HEK293 (cell line): ENCODE measurements around the gene SRSF9.
A peak's percentile ranks its signal among the peaks of the same experiment; 100 is the strongest.

Experiments
- BCL11A ChIP-seq: fragments of 450-650 bp; formaldehyde crosslinking; IDR thresholded peaks from 2 replicates; pipeline ENCODE4 v1.5.1; 2016; ENCODE audit warnings: low read depth, missing biosample characterization, missing genetic modification characterization
- BCL11B ChIP-seq: fragments of 450-650 bp; formaldehyde crosslinking; IDR thresholded peaks from 2 replicates; pipeline ENCODE4 v1.5.1; 2016; ENCODE audit warnings: low read depth, missing biosample characterization, missing genetic modification characterization
- EGR2 ChIP-seq: fragments of 450-650 bp; formaldehyde crosslinking; IDR thresholded peaks from 2 replicates; pipeline ENCODE4 v1.5.1; 2016; ENCODE audit warnings: low read depth, missing biosample characterization, missing genetic modification characterization
- KLF16 ChIP-seq: fragments of 450-650 bp; formaldehyde crosslinking; IDR thresholded peaks from 2 replicates; pipeline ENCODE4 v1.5.1; 2017; ENCODE audit warnings: missing biosample characterization, missing genetic modification characterization
- KLF8 ChIP-seq: fragments of 450-650 bp; formaldehyde crosslinking; IDR thresholded peaks from 2 replicates; pipeline ENCODE4 v1.5.1; 2016; ENCODE audit warnings: missing biosample characterization, missing genetic modification characterization
- SP2 ChIP-seq: fragments of 450-650 bp; formaldehyde crosslinking; IDR thresholded peaks from 2 replicates; pipeline ENCODE4 v1.5.1; 2016; ENCODE audit warnings: missing biosample characterization, missing genetic modification characterization
- TCF7L2 ChIP-seq: IDR thresholded peaks from 2 replicates; pipeline ENCODE4 v1.6.1; 2011; ENCODE audit warnings: low read depth, mild to moderate bottlenecking, inconsistent platforms, low read length, moderate library complexity, borderline replicate concordance
- YY2 ChIP-seq: fragments of 450-650 bp; formaldehyde crosslinking; IDR thresholded peaks from 2 replicates; pipeline ENCODE4 v1.5.1; 2016; ENCODE audit warnings: missing biosample characterization, missing genetic modification characterization
- ZIC2 ChIP-seq: fragments of 450-650 bp; formaldehyde crosslinking; IDR thresholded peaks from 2 replicates; pipeline ENCODE4 v1.5.1; 2016; ENCODE audit warnings: missing biosample characterization, missing genetic modification characterization
- ZNF24 ChIP-seq: fragments of 450-650 bp; formaldehyde crosslinking; IDR thresholded peaks from 2 replicates; pipeline ENCODE4 v1.5.1; 2016; ENCODE audit warnings: missing biosample characterization, missing genetic modification characterization
- ZNF324 ChIP-seq: fragments of 450-650 bp; formaldehyde crosslinking; IDR thresholded peaks from 2 replicates; pipeline ENCODE4 v1.5.1; 2016; ENCODE audit warnings: missing biosample characterization, missing genetic modification characterization
- ZNF391 ChIP-seq: fragments of 450-650 bp; formaldehyde crosslinking; IDR thresholded peaks from 2 replicates; pipeline ENCODE4 v1.5.1; 2016; ENCODE audit warnings: low read depth, missing biosample characterization, missing genetic modification characterization, borderline replicate concordance
- ZNF426 ChIP-seq: fragments of 450-650 bp; formaldehyde crosslinking; IDR thresholded peaks from 2 replicates; pipeline ENCODE4 v1.5.1; 2017; ENCODE audit warnings: missing biosample characterization, missing genetic modification characterization, mild to moderate bottlenecking, inconsistent platforms, moderate library complexity
- ZNF510 ChIP-seq: fragments of 450-650 bp; formaldehyde crosslinking; IDR thresholded peaks from 2 replicates; pipeline ENCODE4 v1.5.1; 2018; ENCODE audit warnings: mild to moderate bottlenecking, missing genetic modification characterization, missing biosample characterization; ENCODE audit not compliant: insufficient replicate concordance
- ZNF544 ChIP-seq: fragments of 450-650 bp; formaldehyde crosslinking; IDR thresholded peaks from 2 replicates; pipeline ENCODE4 v1.5.0; 2017; ENCODE audit warnings: missing biosample characterization, missing genetic modification characterization
- ZNF624 ChIP-seq: fragments of 450-650 bp; formaldehyde crosslinking; IDR thresholded peaks from 2 replicates; pipeline ENCODE4 v1.5.1; 2017; ENCODE audit warnings: missing biosample characterization, missing genetic modification characterization
- ZNF626 ChIP-seq: fragments of 450-650 bp; sonication (Bioruptor Pico); formaldehyde crosslinking; IDR thresholded peaks from 2 replicates; pipeline ENCODE4 v1.5.1; 2018; ENCODE audit warnings: missing biosample characterization, missing genetic modification characterization, inconsistent platforms
- ZNF707 ChIP-seq: fragments of 450-650 bp; formaldehyde crosslinking; IDR thresholded peaks from 2 replicates; pipeline ENCODE4 v1.5.1; 2016; ENCODE audit warnings: missing biosample characterization, missing genetic modification characterization
- ZNF791 ChIP-seq: fragments of 450-650 bp; formaldehyde crosslinking; IDR thresholded peaks from 2 replicates; pipeline ENCODE4 v1.5.1; 2016; ENCODE audit warnings: missing biosample characterization, missing genetic modification characterization
- ZSCAN4 ChIP-seq: fragments of 450-650 bp; formaldehyde crosslinking; IDR thresholded peaks from 2 replicates; pipeline ENCODE4 v1.5.1; 2017; ENCODE audit warnings: missing biosample characterization, missing genetic modification characterization
- TF ChIP-seq, protein P1 (sequence below): fragments of 450-650 bp; formaldehyde crosslinking; IDR thresholded peaks from 2 replicates; pipeline ENCODE4 v1.5.1; 2016; ENCODE audit warnings: missing biosample characterization, missing genetic modification characterization
- TF ChIP-seq, protein P2 (sequence below): fragments of 450-650 bp; IDR thresholded peaks from 2 replicates; pipeline ENCODE4 v1.5.1; 2018; ENCODE audit warnings: missing biosample characterization, missing genetic modification characterization
- TF ChIP-seq, protein P3 (sequence below): fragments of 450-650 bp; formaldehyde crosslinking; IDR thresholded peaks from 2 replicates; pipeline ENCODE4 v1.5.1; 2016; ENCODE audit warnings: missing biosample characterization, missing genetic modification characterization
- TF ChIP-seq, protein P4 (sequence below): fragments of 450-650 bp; formaldehyde crosslinking; IDR thresholded peaks from 2 replicates; pipeline ENCODE4 v1.5.1; 2016; ENCODE audit warnings: missing biosample characterization, missing genetic modification characterization

SRSF9 gene

GRCh38 chr12:120428597-120429229 is 40.8 kb downstream of the SRSF9 start (continued):
- TF ChIP-seq ZNF626 (tag by site-specific recombination) (no peak), ZNF426 (tag by site-specific recombination) (no peak), ZNF391 (no peak), ZIC2 (tag by site-specific recombination) (peak; percentile 82), ZNF791 (tag by site-specific recombination) (no peak), ZNF707 (tag by site-specific recombination) (no peak), TCF7L2 (no peak), EGR2 (tag by site-specific recombination) (peak; percentile 83), ZNF324 (tag by site-specific recombination) (no peak), ZNF544 (tag by site-specific recombination) (no peak), YY2 (tag by site-specific recombination) (no peak), BCL11A (no peak), KLF8 (tag by site-specific recombination) (no peak), ZNF24 (tag by site-specific recombination) (no peak), BCL11B (tag by site-specific recombination) (no peak), ZSCAN4 (tag by site-specific recombination) (no peak), ZNF510 (tag by site-specific recombination) (no peak), KLF16 (no peak), SP2 (no peak), ZNF624 (tag by site-specific recombination) (no peak)
- TF ChIP-seq, protein P1, sequence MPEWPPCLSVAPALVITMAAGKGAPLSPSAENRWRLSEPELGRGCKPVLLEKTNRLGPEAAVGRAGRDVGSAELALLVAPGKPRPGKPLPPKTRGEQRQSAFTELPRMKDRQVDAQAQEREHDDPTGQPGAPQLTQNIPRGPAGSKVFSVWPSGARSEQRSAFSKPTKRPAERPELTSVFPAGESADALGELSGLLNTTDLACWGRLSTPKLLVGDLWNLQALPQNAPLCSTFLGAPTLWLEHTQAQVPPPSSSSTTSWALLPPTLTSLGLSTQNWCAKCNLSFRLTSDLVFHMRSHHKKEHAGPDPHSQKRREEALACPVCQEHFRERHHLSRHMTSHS = no peak
- TF ChIP-seq, protein P2, sequence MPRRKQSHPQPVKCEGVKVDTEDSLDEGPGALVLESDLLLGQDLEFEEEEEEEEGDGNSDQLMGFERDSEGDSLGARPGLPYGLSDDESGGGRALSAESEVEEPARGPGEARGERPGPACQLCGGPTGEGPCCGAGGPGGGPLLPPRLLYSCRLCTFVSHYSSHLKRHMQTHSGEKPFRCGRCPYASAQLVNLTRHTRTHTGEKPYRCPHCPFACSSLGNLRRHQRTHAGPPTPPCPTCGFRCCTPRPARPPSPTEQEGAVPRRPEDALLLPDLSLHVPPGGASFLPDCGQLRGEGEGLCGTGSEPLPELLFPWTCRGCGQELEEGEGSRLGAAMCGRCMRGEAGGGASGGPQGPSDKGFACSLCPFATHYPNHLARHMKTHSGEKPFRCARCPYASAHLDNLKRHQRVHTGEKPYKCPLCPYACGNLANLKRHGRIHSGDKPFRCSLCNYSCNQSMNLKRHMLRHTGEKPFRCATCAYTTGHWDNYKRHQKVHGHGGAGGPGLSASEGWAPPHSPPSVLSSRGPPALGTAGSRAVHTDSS (tag by site-specific recombination) = no peak
- TF ChIP-seq, protein P3, sequence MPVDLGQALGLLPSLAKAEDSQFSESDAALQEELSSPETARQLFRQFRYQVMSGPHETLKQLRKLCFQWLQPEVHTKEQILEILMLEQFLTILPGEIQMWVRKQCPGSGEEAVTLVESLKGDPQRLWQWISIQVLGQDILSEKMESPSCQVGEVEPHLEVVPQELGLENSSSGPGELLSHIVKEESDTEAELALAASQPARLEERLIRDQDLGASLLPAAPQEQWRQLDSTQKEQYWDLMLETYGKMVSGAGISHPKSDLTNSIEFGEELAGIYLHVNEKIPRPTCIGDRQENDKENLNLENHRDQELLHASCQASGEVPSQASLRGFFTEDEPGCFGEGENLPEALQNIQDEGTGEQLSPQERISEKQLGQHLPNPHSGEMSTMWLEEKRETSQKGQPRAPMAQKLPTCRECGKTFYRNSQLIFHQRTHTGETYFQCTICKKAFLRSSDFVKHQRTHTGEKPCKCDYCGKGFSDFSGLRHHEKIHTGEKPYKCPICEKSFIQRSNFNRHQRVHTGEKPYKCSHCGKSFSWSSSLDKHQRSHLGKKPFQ (tag by site-specific recombination) = no peak
- TF ChIP-seq, protein P4, sequence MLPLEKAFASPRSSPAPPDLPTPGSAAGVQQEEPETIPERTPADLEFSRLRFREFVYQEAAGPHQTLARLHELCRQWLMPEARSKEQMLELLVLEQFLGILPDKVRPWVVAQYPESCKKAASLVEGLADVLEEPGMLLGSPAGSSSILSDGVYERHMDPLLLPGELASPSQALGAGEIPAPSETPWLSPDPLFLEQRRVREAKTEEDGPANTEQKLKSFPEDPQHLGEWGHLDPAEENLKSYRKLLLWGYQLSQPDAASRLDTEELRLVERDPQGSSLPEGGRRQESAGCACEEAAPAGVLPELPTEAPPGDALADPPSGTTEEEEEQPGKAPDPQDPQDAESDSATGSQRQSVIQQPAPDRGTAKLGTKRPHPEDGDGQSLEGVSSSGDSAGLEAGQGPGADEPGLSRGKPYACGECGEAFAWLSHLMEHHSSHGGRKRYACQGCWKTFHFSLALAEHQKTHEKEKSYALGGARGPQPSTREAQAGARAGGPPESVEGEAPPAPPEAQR (tag by site-specific recombination) = no peak
